GM19240 (cell line): ENCODE data around the gene EPB41.
"Not testable (repeated sequence)": the region's sequence is repeated elsewhere in the genome, so short reads cannot be mapped to it uniquely, and the experiment has no call there.

Source experiments
- DNase-seq: peaks from one replicate; pipeline ENCODE4 v3.0.0; 2011; ENCODE audit warnings: low spot score; ENCODE audit not compliant: insufficient read length

EPB41 gene

DNA sequence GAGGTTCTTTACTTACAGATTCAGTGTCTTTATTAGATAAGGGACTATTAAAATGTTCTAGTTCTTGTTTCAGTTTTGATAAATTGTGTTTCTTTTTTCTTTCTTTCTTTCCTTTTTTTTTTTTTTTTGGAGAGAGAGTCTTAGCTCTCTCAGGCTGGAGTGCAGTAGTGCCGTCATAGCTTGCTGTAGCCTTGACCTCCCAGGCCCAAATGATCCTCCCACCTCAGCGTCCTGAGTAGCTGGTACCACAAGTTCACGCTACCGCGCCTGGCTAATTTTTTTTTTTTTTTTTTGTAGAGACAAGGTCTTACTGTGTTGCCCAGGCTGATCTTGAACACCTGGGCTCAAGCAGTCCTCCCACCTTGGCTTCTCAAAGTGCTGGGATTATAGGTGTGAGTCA is 132.8 kb downstream of the EPB41 start:
- no peak for DNase-seq

GRCh38 chr1:29050166-29050565 is 135.8 kb downstream of the EPB41 start:
- DNase-seq = no peak

DNA sequence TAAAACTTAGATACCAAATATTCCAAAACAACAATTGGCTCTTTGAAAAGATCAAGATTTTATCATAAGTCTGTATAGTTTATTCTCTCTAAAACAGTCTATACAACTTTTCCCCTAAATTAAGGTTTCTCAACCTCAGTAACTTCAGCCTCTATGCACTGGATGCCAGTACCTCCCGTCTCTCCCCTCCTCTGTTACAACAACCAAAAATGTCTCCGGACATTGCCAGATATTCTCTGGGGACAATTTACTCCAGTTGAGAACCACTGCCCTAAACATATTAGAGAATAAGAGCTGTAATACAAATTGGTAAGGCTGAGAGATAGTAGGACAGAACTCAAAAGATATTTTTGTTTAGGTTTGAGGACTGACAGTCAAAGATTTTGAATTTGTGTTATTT is 137.7 kb downstream of the EPB41 start:
- DNase-seq = no peak

DNA sequence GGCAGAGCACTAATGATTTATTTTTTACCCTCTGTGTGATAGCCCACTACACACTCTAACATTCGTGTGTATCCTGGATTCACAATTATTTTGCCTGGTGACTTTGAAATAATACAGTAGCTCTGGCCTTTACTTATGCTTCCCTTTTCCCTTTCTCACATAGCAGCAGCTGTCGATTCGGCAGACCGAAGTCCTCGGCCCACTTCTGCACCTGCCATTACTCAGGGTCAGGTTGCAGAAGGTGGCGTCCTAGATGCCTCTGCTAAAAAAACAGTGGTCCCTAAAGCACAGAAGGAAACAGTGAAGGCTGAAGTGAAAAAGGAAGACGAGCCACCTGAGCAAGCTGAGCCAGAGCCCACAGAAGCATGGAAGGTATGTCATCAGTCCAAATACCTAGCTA is 138.6 kb downstream of the EPB41 start:
- no peak for DNase-seq

- no peak for DNase-seq
Observed at GRCh38 chr1:29055160-29055559, 140.8 kb downstream of the EPB41 start.

DNA sequence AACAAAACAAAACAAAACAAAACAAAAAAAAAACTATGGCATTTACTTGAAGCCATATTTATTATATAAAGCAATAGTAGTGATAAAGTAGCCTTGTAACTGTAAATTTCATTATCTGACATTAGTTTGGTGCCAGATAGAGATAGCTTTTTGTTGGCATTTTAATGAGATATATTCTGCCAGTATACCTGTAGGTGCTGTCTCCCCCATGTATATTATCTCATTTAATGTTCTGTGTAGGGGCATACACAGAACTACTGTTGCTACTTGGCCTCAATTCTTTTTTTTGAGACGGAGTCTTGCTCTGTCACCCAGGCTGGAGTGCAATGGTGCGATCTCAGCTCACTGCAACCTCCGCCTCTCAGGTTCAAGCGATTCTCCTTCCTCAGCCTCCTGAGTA is 141.9 kb downstream of the EPB41 start:
- DNase-seq = no peak

- DNase-seq = no peak
Observed at GRCh38 chr1:29057700-29058099, 143.3 kb downstream of the EPB41 start.

DNA sequence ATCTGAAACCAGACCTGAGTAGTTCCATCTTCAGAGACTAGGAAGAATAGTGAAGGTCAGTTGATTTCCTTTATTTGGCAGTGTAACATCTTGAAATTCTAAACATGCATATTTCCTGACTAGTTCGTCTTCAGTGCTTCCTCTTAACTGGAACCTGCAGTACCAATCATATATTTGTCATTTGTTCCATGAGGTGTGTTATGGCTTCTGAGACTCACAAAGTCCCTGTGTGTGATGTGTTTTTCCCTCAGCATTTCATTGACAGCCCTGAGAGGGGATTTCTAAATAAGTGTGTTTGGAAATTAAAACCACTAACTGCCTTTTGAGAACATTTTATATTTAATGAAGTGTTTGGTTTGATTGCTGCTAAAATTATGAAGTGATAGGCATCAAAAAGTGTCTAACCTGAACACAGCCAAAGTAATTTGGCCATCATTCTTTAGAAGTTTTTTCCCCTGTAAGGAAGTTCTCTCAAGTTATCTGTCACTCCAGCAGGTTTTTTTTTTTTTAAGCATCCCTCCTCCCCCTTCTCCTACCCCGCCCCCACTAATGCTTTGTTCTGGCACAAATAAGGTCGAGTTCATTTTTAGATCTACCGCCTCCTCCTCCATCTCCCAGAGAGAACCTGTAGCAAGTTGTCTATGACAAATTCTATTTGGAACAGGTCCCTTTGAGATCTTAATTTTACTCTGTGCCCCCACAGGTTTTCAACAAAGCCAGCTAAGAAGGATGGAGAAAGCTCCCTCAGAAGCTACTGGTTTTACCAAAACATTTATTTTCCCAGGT is 148.0 kb downstream of the EPB41 start:
- DNase-seq = no peak

GRCh38 chr1:29064064-29064463 is 149.7 kb downstream of the EPB41 start:
- DNase-seq = no peak

DNA sequence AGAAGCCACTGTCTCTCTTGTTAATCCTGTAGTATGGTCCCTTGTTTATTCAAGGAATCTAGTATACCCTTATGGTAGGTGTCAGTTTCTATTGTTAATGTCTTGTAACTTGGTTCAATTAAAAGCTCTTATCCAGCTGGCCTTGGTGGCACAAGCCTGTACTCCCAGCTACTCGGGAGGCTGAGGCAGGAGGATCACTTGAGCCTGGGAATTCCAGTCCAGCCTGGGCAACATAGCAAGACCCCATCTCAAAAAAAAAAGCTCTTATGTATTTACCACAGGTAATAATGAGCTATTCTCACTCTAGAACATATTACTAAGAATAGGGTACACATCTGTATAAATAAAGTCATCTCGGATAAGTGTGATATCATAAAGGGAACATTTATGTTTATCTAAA is 162.8 kb downstream of the EPB41 start:
- DNase-seq = no peak

DNA sequence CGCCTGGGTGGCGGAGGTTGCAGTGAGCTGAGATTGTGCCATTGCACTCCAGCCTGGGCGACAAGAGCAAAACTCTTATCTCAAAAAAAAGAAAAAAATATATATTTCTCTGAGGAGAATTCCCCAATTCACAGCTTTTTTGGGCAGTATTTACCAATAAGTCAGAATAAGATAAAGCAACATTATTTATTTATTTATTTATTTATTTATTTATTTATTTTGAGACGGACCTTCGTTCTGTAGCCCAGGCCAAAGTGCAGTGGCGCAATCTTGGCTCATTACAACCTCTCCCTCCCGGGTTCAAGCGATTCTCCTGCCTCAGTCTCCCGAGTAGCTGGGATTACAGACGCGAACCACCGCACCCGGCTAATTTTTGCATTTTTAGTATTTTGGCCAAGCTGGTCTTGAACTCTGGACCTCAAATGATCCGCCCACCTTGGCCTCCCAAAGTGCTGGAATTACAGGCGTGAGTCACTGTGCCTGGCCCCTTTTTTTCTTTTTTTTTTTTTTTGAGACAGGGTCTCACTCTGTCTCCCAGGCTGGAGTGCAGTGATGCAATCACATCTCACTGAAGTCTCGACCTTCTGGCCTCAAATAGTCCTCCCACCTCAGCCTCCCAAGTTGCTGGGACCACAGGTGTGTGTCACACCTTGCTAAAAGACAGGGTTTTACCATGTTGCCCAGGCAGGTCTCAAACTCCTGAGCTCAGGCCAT is 165.7 kb downstream of the EPB41 start:
- not testable (repeated sequence) for DNase-seq

DNA sequence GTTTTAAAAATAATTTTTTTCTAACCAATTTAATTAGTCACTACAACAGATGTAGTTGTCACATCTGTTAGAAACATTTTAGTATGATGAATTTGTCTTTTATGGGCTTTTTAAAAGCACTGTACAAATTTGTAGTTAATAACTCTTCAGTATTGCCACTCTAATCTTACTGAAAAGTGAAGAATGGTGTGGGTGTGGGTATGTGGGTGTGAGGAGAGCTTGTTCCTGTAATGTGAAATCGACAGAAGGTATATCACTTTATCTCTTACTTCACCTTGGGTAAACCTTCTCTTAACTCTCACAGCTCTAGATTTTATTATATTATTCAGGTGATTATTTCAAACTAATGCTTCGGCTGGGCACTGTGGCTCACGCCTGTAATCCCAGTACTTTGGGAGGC is 166.8 kb downstream of the EPB41 start:
- DNase-seq = no peak

DNA sequence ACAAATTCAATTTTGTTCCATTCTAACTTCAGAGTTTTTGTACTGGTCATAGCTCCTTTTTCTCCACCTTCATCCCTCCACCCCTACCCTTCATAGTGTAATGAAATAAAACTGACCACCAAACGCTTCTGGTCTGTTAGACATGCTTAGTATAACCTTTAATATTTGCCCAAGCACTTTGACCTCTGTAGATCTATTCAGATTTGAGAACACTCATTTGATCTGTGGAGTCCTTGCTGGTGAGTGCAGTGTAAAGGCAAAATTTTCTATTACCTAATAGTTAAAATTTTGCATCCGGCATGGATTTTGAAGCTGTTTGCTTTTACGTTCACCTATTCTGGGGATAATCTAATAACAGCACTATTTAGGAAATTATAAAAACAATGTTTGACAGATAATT is 168.2 kb downstream of the EPB41 start:
- no peak for DNase-seq

GRCh38 chr1:29083317-29084195 is 169.2 kb downstream of the EPB41 start:
- no peak for DNase-seq

DNA sequence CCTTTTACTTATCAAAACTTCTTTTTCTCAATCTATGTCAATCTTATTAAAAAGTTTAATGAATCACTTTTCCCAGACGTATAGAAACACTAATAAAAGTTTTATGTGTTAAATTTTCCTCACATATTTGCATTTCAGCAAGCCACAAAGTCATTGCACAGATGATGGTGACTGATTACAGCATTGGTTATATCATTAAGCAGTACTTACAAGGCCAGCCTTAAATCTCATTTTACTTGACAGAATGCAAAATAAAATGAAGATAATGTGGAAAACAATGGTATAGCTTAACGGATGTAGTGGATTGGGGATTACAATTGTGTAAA is 169.8 kb downstream of the EPB41 start:
- DNase-seq = no peak

DNA sequence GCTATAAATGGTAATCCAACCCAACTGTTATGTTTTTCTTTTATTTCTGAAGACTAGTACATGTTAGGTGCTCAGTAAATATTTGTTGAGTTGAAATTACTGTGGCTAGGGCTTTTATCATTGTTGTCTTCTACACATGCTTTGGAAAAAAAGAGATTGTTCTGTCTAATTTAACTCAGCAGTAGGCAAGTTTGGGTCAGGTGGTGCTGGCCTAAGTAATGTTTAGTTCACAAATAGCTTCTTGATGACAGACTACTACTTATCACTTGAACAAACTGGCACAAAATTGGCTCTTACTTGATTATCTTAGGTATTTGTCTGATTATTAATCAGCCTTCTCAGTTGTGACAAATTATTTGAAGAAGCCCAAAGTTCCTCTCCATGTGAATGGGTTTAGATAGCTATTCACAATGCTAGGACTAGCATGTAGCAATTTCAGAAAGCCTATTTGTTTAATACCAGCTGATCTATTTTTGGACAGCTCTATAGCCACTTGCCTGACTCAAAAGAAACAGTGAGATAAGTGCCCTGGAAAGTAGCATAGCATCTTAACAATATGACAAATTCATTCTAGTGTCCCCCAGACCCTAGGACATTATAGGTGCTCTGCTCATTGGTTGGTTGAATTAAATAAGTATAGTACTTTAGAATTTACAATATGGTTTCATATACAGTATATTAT is 176.7 kb downstream of the EPB41 start:
- DNase-seq = no peak

- DNase-seq = not testable (repeated sequence)
Observed at GRCh38 chr1:29092704-29093103, 178.3 kb downstream of the EPB41 start.

DNA sequence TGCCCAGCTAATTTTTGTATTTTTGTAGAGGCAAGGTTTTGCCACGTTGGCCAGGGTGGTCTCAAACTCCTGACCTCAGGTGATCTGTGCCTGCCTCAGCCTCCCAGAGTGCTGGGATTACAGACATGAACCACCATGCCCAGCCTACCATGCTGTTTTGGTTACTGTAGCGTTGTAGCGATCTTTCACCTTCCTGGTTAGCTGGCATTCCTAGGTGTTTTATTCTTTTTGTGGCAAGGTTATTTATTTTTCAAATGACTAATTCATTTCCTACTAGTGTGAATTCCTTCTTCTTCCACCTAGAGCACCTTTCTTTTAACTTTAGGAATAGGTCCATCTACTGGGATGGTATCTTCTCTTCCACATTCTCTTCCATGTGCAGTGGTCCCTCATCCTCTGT is 180.1 kb downstream of the EPB41 start:
- DNase-seq = no peak

GRCh38 chr1:29094954-29095353 is 180.6 kb downstream of the EPB41 start:
- no peak for DNase-seq

DNA sequence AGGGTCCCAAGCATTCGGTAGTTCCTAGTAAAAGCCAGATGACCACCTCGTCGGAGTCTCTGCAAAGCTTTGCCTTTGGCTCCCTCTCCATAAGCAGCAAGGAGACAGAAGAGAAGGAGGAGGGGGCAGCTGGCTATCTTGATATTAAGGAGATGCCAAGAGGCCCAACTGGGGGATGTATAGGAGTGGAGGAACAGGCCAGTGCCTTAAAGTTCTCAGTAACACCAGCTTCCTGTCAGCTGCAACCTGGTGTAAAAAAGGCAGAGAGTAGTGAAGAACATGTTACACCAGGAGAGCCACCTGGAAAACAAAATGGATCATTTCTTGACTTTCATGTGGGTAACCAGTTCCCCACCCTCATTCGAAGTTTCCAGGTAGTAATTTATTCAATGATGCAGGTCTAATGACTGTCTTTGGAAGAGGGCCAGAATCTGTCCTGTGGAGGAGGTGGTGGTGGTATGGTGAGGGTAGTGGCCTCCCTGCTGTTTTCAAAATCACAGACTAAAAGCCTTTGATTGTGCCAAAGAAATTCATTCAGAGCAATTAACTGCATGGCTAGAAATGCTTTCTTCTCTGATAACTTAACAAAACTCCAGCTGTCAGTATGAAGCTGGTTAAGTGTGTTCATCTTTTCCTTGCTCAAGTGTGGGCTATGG is 182.0 kb downstream of the EPB41 start:
- DNase-seq = no peak

DNA sequence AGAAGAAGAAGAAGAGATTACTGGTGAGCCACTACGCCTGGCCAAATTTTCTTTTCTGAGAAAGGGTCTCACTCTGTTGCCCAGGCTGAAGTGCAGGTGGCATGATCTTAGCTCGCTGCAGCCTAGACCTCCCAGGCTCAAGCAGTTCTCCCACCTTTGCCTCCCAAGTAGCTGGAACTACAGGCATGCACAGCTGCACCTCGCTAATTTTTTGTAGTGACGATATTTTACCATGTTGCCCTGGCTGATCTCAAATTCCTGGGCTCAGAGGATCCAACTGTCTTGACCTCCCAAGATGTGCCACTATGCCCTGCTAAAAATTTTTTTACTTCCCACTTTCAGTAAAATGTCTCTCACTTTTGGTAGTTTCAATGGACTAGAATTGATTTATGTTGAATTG is 184.9 kb downstream of the EPB41 start:
- no peak for DNase-seq
